ENCODE results near the gene MGAT5.

DNA sequence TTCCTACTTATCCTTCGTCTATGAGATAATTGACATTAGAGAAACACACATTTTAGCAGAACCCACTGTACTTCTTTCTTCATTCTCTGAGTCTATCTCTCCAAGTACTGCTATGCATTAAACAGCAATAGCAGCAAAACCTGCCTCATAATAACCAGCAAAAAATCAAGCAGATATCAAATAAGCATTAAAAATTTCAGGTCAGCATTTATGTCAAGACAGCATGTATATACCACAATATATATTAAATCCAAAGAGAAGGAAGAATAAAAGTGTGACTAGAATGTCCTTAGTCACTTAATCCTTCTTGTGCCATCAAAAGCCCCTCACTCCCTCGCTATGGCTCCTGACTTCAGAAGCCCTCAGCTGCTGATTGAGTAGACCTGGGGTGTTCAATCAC lies 131.3 kb downstream of the MGAT5 start:
- TF ChIP-seq, protein P1, sequence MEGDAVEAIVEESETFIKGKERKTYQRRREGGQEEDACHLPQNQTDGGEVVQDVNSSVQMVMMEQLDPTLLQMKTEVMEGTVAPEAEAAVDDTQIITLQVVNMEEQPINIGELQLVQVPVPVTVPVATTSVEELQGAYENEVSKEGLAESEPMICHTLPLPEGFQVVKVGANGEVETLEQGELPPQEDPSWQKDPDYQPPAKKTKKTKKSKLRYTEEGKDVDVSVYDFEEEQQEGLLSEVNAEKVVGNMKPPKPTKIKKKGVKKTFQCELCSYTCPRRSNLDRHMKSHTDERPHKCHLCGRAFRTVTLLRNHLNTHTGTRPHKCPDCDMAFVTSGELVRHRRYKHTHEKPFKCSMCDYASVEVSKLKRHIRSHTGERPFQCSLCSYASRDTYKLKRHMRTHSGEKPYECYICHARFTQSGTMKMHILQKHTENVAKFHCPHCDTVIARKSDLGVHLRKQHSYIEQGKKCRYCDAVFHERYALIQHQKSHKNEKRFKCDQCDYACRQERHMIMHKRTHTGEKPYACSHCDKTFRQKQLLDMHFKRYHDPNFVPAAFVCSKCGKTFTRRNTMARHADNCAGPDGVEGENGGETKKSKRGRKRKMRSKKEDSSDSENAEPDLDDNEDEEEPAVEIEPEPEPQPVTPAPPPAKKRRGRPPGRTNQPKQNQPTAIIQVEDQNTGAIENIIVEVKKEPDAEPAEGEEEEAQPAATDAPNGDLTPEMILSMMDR (IDR thresholded peaks at IDR 0.05) = no peak
- no peak for TF ChIP-seq POLR2A (IDR thresholded peaks at IDR 0.05)
